ENCODE measurements around the gene ABCC4.

Gene ABCC4

GRCh38 chr13:95044452-95045205 is 256.6 kb downstream of the ABCC4 start:
- H3K27me3 ChIP-seq (ENCODE audit: control insufficient read depth, insufficient read depth, low read length) = no peaks in the 10 kb centered on the region
- no peak overlapping the region for H3K27ac ChIP-seq (ENCODE audit: low read depth, low read length)
- H3K4me3 ChIP-seq (ENCODE audit: low read depth, low read length) = no peak overlapping the region
- H3K9me3 ChIP-seq (ENCODE audit: control insufficient read depth, insufficient read depth, low read length) = no peaks in the 10 kb centered on the region
- no peaks in the 10 kb centered on the region for H3K36me3 ChIP-seq (ENCODE audit: control insufficient read depth, insufficient read depth, low read length)
- no peaks in the 10 kb centered on the region for H3K4me1 ChIP-seq (ENCODE audit: control insufficient read depth, insufficient read depth, low read length)
- no peak overlapping the region for H3K9ac ChIP-seq (ENCODE audit: low read depth, low read length)

- no peaks in the 10 kb centered on the region for H3K9me3 ChIP-seq (ENCODE audit: control insufficient read depth, insufficient read depth, low read length)
- H3K27me3 ChIP-seq (ENCODE audit: control insufficient read depth, insufficient read depth, low read length) = no peaks in the 10 kb centered on the region
- H3K4me3 ChIP-seq (ENCODE audit: low read depth, low read length) = no peak overlapping the region
- H3K27ac ChIP-seq (ENCODE audit: low read depth, low read length) = no peak overlapping the region
- H3K9ac ChIP-seq (ENCODE audit: low read depth, low read length) = no peak overlapping the region
- no peaks in the 10 kb centered on the region for H3K36me3 ChIP-seq (ENCODE audit: control insufficient read depth, insufficient read depth, low read length)
- H3K4me1 ChIP-seq (ENCODE audit: control insufficient read depth, insufficient read depth, low read length) = peaks cover 13% of the 10 kb centered on the region
Measured at GRCh38 chr13:95039415-95039814, 261.8 kb downstream of the ABCC4 start.

GRCh38 chr13:95038949-95039348 is 262.3 kb downstream of the ABCC4 start:
- Histone ChIP-seq H3K4me1 (ENCODE audit: control insufficient read depth, insufficient read depth, low read length) (peaks cover 13% of the 10 kb centered on the region), H3K27ac (ENCODE audit: low read depth, low read length) (no peak overlapping the region), H3K9ac (ENCODE audit: low read depth, low read length) (no peak overlapping the region), H3K4me3 (ENCODE audit: low read depth, low read length) (no peak overlapping the region), H3K27me3 (ENCODE audit: control insufficient read depth, insufficient read depth, low read length) (no peaks in the 10 kb centered on the region), H3K36me3 (ENCODE audit: control insufficient read depth, insufficient read depth, low read length) (no peaks in the 10 kb centered on the region), H3K9me3 (ENCODE audit: control insufficient read depth, insufficient read depth, low read length) (no peaks in the 10 kb centered on the region)

- Histone ChIP-seq H3K27me3 (ENCODE audit: control insufficient read depth, insufficient read depth, low read length) (no peaks in the 10 kb centered on the region), H3K4me3 (ENCODE audit: low read depth, low read length) (no peak overlapping the region), H3K36me3 (ENCODE audit: control insufficient read depth, insufficient read depth, low read length) (no peaks in the 10 kb centered on the region), H3K27ac (ENCODE audit: low read depth, low read length) (no peak overlapping the region), H3K9ac (ENCODE audit: low read depth, low read length) (no peak overlapping the region), H3K9me3 (ENCODE audit: control insufficient read depth, insufficient read depth, low read length) (no peaks in the 10 kb centered on the region), H3K4me1 (ENCODE audit: control insufficient read depth, insufficient read depth, low read length) (peaks cover 13% of the 10 kb centered on the region)
Measured at GRCh38 chr13:95035311-95036109, 265.7 kb downstream of the ABCC4 start.

- H3K36me3 ChIP-seq (ENCODE audit: control insufficient read depth, insufficient read depth, low read length) = no peaks in the 10 kb centered on the region
- H3K4me1 ChIP-seq (ENCODE audit: control insufficient read depth, insufficient read depth, low read length) = peaks cover 13% of the 10 kb centered on the region
- H3K4me3 ChIP-seq (ENCODE audit: low read depth, low read length) = no peak overlapping the region
- H3K9ac ChIP-seq (ENCODE audit: low read depth, low read length) = no peak overlapping the region
- H3K27ac ChIP-seq (ENCODE audit: low read depth, low read length) = no peak overlapping the region
- no peaks in the 10 kb centered on the region for H3K27me3 ChIP-seq (ENCODE audit: control insufficient read depth, insufficient read depth, low read length)
- no peaks in the 10 kb centered on the region for H3K9me3 ChIP-seq (ENCODE audit: control insufficient read depth, insufficient read depth, low read length)
Measured at GRCh38 chr13:95033890-95034289, 267.4 kb downstream of the ABCC4 start.

- no peak overlapping the region for H3K27ac ChIP-seq (ENCODE audit: low read depth, low read length)
- no peaks in the 10 kb centered on the region for H3K36me3 ChIP-seq (ENCODE audit: control insufficient read depth, insufficient read depth, low read length)
- no peak overlapping the region for H3K4me3 ChIP-seq (ENCODE audit: low read depth, low read length)
- H3K9ac ChIP-seq (ENCODE audit: low read depth, low read length) = no peak overlapping the region
- no peaks in the 10 kb centered on the region for H3K27me3 ChIP-seq (ENCODE audit: control insufficient read depth, insufficient read depth, low read length)
- H3K9me3 ChIP-seq (ENCODE audit: control insufficient read depth, insufficient read depth, low read length) = no peaks in the 10 kb centered on the region
- H3K4me1 ChIP-seq (ENCODE audit: control insufficient read depth, insufficient read depth, low read length) = peaks cover 13% of the 10 kb centered on the region
Measured at GRCh38 chr13:95032121-95032520, 269.1 kb downstream of the ABCC4 start.

GRCh38 chr13:95030821-95031343 is 270.4 kb downstream of the ABCC4 start:
- H3K36me3 ChIP-seq (ENCODE audit: control insufficient read depth, insufficient read depth, low read length) = no peaks in the 10 kb centered on the region
- no peak overlapping the region for H3K27ac ChIP-seq (ENCODE audit: low read depth, low read length)
- no peaks in the 10 kb centered on the region for H3K27me3 ChIP-seq (ENCODE audit: control insufficient read depth, insufficient read depth, low read length)
- H3K4me1 ChIP-seq (ENCODE audit: control insufficient read depth, insufficient read depth, low read length) = peaks cover 8% of the 10 kb centered on the region
- H3K4me3 ChIP-seq (ENCODE audit: low read depth, low read length) = no peak overlapping the region
- H3K9ac ChIP-seq (ENCODE audit: low read depth, low read length) = no peak overlapping the region
- H3K9me3 ChIP-seq (ENCODE audit: control insufficient read depth, insufficient read depth, low read length) = no peaks in the 10 kb centered on the region

- no peak overlapping the region for H3K9ac ChIP-seq (ENCODE audit: low read depth, low read length)
- no peaks in the 10 kb centered on the region for H3K27me3 ChIP-seq (ENCODE audit: control insufficient read depth, insufficient read depth, low read length)
- no peaks in the 10 kb centered on the region for H3K9me3 ChIP-seq (ENCODE audit: control insufficient read depth, insufficient read depth, low read length)
- H3K4me3 ChIP-seq (ENCODE audit: low read depth, low read length) = no peak overlapping the region
- no peaks in the 10 kb centered on the region for H3K36me3 ChIP-seq (ENCODE audit: control insufficient read depth, insufficient read depth, low read length)
- no peaks in the 10 kb centered on the region for H3K4me1 ChIP-seq (ENCODE audit: control insufficient read depth, insufficient read depth, low read length)
- no peak overlapping the region for H3K27ac ChIP-seq (ENCODE audit: low read depth, low read length)
Measured at GRCh38 chr13:95027638-95028037, 273.6 kb downstream of the ABCC4 start.

GRCh38 chr13:95025116-95025515 is 276.1 kb downstream of the ABCC4 start:
- Histone ChIP-seq H3K4me3 (ENCODE audit: low read depth, low read length) (no peak overlapping the region), H3K27me3 (ENCODE audit: control insufficient read depth, insufficient read depth, low read length) (no peaks in the 10 kb centered on the region), H3K4me1 (ENCODE audit: control insufficient read depth, insufficient read depth, low read length) (no peaks in the 10 kb centered on the region), H3K36me3 (ENCODE audit: control insufficient read depth, insufficient read depth, low read length) (no peaks in the 10 kb centered on the region), H3K9ac (ENCODE audit: low read depth, low read length) (no peak overlapping the region), H3K27ac (ENCODE audit: low read depth, low read length) (no peak overlapping the region), H3K9me3 (ENCODE audit: control insufficient read depth, insufficient read depth, low read length) (no peaks in the 10 kb centered on the region)

- H3K4me1 ChIP-seq (ENCODE audit: control insufficient read depth, insufficient read depth, low read length) = no peaks in the 10 kb centered on the region
- H3K4me3 ChIP-seq (ENCODE audit: low read depth, low read length) = no peak overlapping the region
- no peak overlapping the region for H3K27ac ChIP-seq (ENCODE audit: low read depth, low read length)
- H3K9me3 ChIP-seq (ENCODE audit: control insufficient read depth, insufficient read depth, low read length) = no peaks in the 10 kb centered on the region
- H3K9ac ChIP-seq (ENCODE audit: low read depth, low read length) = no peak overlapping the region
- no peaks in the 10 kb centered on the region for H3K27me3 ChIP-seq (ENCODE audit: control insufficient read depth, insufficient read depth, low read length)
- H3K36me3 ChIP-seq (ENCODE audit: control insufficient read depth, insufficient read depth, low read length) = no peaks in the 10 kb centered on the region
Measured at GRCh38 chr13:95023405-95023804, 277.8 kb downstream of the ABCC4 start.

Measured in HUES48 (cell line).